B cell (primary cell): ENCODE measurements around the gene RGL3. TPM values are rescaled to one million over a fixed set of nuclear protein-coding genes. Genes with fewer than 3 reads are reported as not detected.

Experiments used
- ATAC-seq: fragments of 200-7000 bp; cut with Tn5 transposase; one replicate; pipeline ENCODE4 v1.10.0; 2021; ENCODE audit warnings: low read depth, mild to moderate bottlenecking, moderate number of reproducible peaks, moderate library complexity
- CTCF ChIA-PET: fragments of 350-600 bp; sonication (Branson Sonifier 250); formaldehyde crosslinking; loops from one replicate; lab custom pipeline; 2021; ENCODE audit warnings: antibody characterized with exemption, inconsistent platforms; lab: Charles Lee
- POLR2A ChIA-PET: fragments of 350-600 bp; sonication (Branson Sonifier 250); formaldehyde crosslinking; loops from one replicate; lab custom pipeline; 2021; ENCODE audit warnings: antibody characterized with exemption; lab: Charles Lee
- DNase-seq: peaks from one replicate; pipeline ENCODE4 v3.0.0; 2013
- H2AFZ ChIP-seq: 2 replicates; pipeline ENCODE4 v1.6.1; 2012; ENCODE audit warnings: mild to moderate bottlenecking, low read depth, low read length; ENCODE audit not compliant: insufficient read depth, poor library complexity, severe bottlenecking
- H3K27ac ChIP-seq, 2 donors: 1 replicate in 1 of 2; 2 replicates in 1 of 2; pipeline ENCODE4 v1.5.1; 2012 to 2013; ENCODE audit warnings: low read length in 2 of 2, mild to moderate bottlenecking in 2 of 2, moderate library complexity in 1 of 2
- H3K27me3 ChIP-seq, 4 experiments: fragments of 200-600 bp in 1 of 4; sonication (generic) in 1 of 4; replicated peaks in 1 of 4; 1 replicate in 2 of 4; 2 replicates in 2 of 4; pipeline versions ENCODE4 v1.6.1 to v1.7.0; 2013 to 2016; ENCODE audit warnings: low read length in 3 of 4, mild to moderate bottlenecking in 2 of 4, mixed read lengths in 1 of 4, moderate library complexity in 1 of 4; ENCODE audit not compliant: insufficient read depth in 4 of 4, control insufficient read depth in 3 of 4; ENCODE audit errors: control extremely low read depth in 1 of 4
- H3K36me3 ChIP-seq, 2 experiments: replicated peaks in 1 of 2; 1 replicate in 1 of 2; 2 replicates in 1 of 2; pipeline versions ENCODE4 v1.6.1 to v1.7.1; 2013; ENCODE audit warnings: low read length in 1 of 2; ENCODE audit not compliant: insufficient read depth in 2 of 2, control insufficient read depth in 1 of 2; ENCODE audit errors: control extremely low read depth in 1 of 2, extremely low read depth in 1 of 2
- H3K4me1 ChIP-seq, 2 donors: fragments of 200-600 bp in 1 of 2; sonication (generic) in 1 of 2; 1 replicate in 1 of 2; 2 replicates in 1 of 2; pipeline versions ENCODE4 v1.5.1 to v1.6.1; 2013 to 2017; ENCODE audit warnings: low read length in 2 of 2; ENCODE audit not compliant: control insufficient read depth in 2 of 2, insufficient read depth in 2 of 2
- H3K4me2 ChIP-seq: replicated peaks from 2 replicates; pipeline ENCODE3; 2012; ENCODE audit warnings: mild to moderate bottlenecking, low read depth, low read length; ENCODE audit not compliant: poor library complexity, severe bottlenecking
- H3K4me3 ChIP-seq, 5 experiments: fragments of 200-600 bp in 1 of 5; sonication (generic) in 1 of 5; 1 replicate in 3 of 5; 2 replicates in 2 of 5; pipeline versions ENCODE4 v1.5.1 to v1.7.0; 2011 to 2016; ENCODE audit warnings: low read length in 4 of 5, mild to moderate bottlenecking in 4 of 5, low read depth in 2 of 5, control low read depth in 1 of 5, moderate library complexity in 1 of 5; ENCODE audit not compliant: insufficient read depth in 1 of 5; ENCODE audit errors: control extremely low read depth in 1 of 5, extremely low read depth in 1 of 5
- H3K79me2 ChIP-seq: fragments of 200-600 bp; sonication (generic); one replicate; pipeline ENCODE4 v1.6.0; 2016; ENCODE audit warnings: low read length; ENCODE audit not compliant: control insufficient read depth, insufficient read depth
- H3K9ac ChIP-seq: fragments of 200-600 bp; sonication (generic); 2 replicates; pipeline ENCODE4 v1.6.1; 2017; ENCODE audit warnings: mild to moderate bottlenecking, low read length, moderate library complexity
- H3K9me3 ChIP-seq, 3 donors: one replicate each; pipeline versions ENCODE4 v1.6.1 to v1.7.1; 2013; ENCODE audit warnings: low read length in 2 of 3; ENCODE audit not compliant: control insufficient read depth in 2 of 3, insufficient read depth in 1 of 3; ENCODE audit errors: control extremely low read depth in 1 of 3
- H4K20me1 ChIP-seq: 2 replicates; pipeline ENCODE4 v1.6.0; 2012; ENCODE audit warnings: mild to moderate bottlenecking, low read length; ENCODE audit not compliant: insufficient read depth, control insufficient read depth, poor library complexity, severe bottlenecking
- H3K27ac Mint-ChIP-seq: one replicate; pipeline ENCODE4 v1.8.0; 2021; ENCODE audit warnings: mixed read lengths
- H3K27me3 Mint-ChIP-seq: one replicate; pipeline ENCODE4 v1.8.0; 2021; ENCODE audit warnings: mixed read lengths
- H3K4me1 Mint-ChIP-seq: one replicate; pipeline ENCODE4 v1.8.0; 2021; ENCODE audit warnings: mixed read lengths
- H3K4me3 Mint-ChIP-seq: one replicate; pipeline ENCODE4 v1.8.0; 2021; ENCODE audit warnings: mixed read lengths
- H3K9me3 Mint-ChIP-seq: one replicate; pipeline ENCODE4 v1.8.0; 2022; ENCODE audit warnings: mixed read lengths; ENCODE audit not compliant: insufficient read depth
- EZH2 ChIP-seq: IDR thresholded peaks from 2 replicates; pipeline ENCODE4 v1.6.1; 2012; ENCODE audit warnings: borderline replicate concordance, low read depth, mild to moderate bottlenecking, moderate library complexity, low read length; ENCODE audit not compliant: insufficient read depth, poor library complexity, severe bottlenecking
- WGBS: methylation state at CpG from one replicate; pipeline ENCODE4 v1.1.5; 2013; ENCODE audit warnings: missing lambda C conversion rate; ENCODE audit not compliant: insufficient coverage; 5-methylcytosine and 5-hydroxymethylcytosine counted together
- intact Hi-C: fragments of 100-400 bp; cut with micrococcal nuclease; formaldehyde crosslinking; loops from one replicate; pipeline ENCODE4 v1.10.0; 2022
- polyA plus RNA-seq: library from polyadenylated mRNA; depleted of rRNA; stranded (reverse); fragments of >200 nt; gene quantifications from 2 replicates; pipeline ENCODE4 v1.2.3, GENCODE V29; 2012
- total RNA-seq, 2 donors: library from RNA; stranded (reverse); fragments of 120-200 nt in 1 of 2; gene quantifications; 1 replicate in 1 of 2; 2 replicates in 1 of 2; pipeline versions ENCODE4 v1.2.3 to v1.2.4, GENCODE V29; 2013 to 2022
- TF ChIP-seq, protein P1 (sequence below): fragments of 200-600 bp; IDR thresholded peaks from one replicate; pipeline ENCODE4 v1.8.0; 2022; ENCODE audit warnings: antibody characterized with exemption, mild to moderate bottlenecking

RGL3 gene
- total and polyA plus RNA-seq, 2 donors (not counting 1 experiment from before 2014, with no cell fraction given), result 0.54 to 2.8 TPM

DNA sequence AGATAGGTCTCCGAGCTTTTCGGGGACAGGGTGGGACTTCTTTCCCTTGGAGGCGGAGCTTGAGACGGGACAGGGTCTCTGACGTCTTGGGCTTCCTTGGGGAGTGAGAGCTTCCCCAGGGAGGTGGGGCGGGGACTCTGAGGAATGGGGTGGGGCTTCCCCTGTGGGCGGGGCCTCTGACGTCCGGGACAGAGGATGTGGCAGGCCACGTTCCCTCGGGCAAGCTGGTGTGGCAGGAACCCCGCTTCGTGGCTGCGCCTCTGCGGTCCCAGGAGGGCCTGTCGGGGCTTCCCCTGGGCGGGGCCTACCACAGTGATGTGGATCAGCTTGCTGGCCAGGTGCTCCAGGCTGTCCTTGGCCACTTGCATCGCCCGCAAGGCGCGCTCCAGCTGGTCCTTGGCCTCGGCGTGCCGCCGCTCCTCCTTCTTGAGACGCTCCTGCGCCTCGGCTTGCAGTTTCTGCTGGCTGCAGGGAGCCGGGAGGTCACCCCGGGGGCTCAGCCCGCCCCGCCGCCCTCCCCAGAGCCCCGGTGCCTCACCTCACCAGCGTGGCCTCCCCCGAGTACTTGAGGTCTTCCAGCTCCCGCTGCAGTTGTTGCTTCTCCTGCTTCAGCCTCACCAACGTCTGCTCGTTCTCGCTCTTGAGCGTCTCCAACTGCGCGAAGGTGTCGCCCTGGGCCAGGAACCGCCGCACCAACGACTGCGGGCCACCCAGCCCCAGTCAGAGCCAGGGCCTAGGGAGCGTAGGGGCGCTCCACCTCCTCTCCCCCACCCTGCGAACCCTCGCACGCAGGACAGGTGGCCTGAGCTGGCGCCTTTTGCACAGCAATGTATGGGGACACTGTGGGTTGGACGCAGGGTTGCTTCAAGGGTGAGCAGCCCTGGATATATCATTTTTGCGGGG, 3.3 kb upstream of the RGL3 start:
- peak overlapping the region; percentile 54 for H3K9ac ChIP-seq

More for the DNA sequence above, 3.3 kb upstream of the RGL3 start:
- Mint-ChIP-seq H3K27me3 (peaks cover 18% of the 10 kb centered on the region), H3K9me3 (no peaks in the 10 kb centered on the region), H3K4me1 (peaks cover 52% of the 10 kb centered on the region), H3K27ac (peak overlapping the region; percentile 58), H3K4me3 (peak overlapping the region; percentile 84)
- Histone ChIP-seq H4K20me1 (no peaks in the 10 kb centered on the region), H3K4me2 (peak overlapping the region; percentile 76), H3K4me1 (peaks cover 55 to 61% of the 10 kb centered on the region in 2 donors), H3K27me3 (peaks cover 0 to 50% (median 24%) of the 10 kb centered on the region in 4 experiments), H3K36me3 (no peaks in the 10 kb centered on the region), H2AFZ (peak overlapping the region; percentile 55), H3K9me3 (peaks cover 0 to 47% (median 0%) of the 10 kb centered on the region in 3 donors), H3K79me2 (no peaks in the 10 kb centered on the region), H3K27ac (peak overlapping the region in 1 of 2 donors; percentile 52), H3K4me3 (peak overlapping the region in 4 of 5 experiments; percentile 40 to 57 (median 46))
- peak; percentile 92 for DNase-seq
- ChIA-PET CTCF (interaction anchor here (0.9 to 5.4 kb wide), 12 partner anchors 13 to 1555 kb away, joined by 3 to 41 read pairs (median 3); partner anchors contain the start of genes EPOR, ODAD3, PRKCSH and SWSAP1), POLR2A (interaction anchor here (0.5 to 3.0 kb wide), 11 partner anchors 9 to 1227 kb away, joined by 3 to 16 read pairs (median 4); partner anchors contain the start of genes ODAD3, PRKCSH and SWSAP1)
- WGBS, result 2% methylated on average over 55 of the region's 56 CpGs
- peak; percentile 85 for ATAC-seq
- no peak for TF ChIP-seq EZH2
- TF ChIP-seq, protein P1, sequence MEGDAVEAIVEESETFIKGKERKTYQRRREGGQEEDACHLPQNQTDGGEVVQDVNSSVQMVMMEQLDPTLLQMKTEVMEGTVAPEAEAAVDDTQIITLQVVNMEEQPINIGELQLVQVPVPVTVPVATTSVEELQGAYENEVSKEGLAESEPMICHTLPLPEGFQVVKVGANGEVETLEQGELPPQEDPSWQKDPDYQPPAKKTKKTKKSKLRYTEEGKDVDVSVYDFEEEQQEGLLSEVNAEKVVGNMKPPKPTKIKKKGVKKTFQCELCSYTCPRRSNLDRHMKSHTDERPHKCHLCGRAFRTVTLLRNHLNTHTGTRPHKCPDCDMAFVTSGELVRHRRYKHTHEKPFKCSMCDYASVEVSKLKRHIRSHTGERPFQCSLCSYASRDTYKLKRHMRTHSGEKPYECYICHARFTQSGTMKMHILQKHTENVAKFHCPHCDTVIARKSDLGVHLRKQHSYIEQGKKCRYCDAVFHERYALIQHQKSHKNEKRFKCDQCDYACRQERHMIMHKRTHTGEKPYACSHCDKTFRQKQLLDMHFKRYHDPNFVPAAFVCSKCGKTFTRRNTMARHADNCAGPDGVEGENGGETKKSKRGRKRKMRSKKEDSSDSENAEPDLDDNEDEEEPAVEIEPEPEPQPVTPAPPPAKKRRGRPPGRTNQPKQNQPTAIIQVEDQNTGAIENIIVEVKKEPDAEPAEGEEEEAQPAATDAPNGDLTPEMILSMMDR, result no peak
- intact Hi-C loops, result loop anchor here (1.0 to 5.0 kb wide), 4 partner anchors 13 to 375 kb away; partner anchors contain the start of genes ODAD3 and PRKCSH
